ENCODE results near the gene B4GALT2. TPM values are rescaled to one million over a fixed set of nuclear protein-coding genes. Genes with fewer than 3 reads are reported as not detected.

The B4GALT2 gene
- total and polyA plus RNA-seq, 10 of the 15 experiments (the other 5 are each of a cell fraction or from before 2014, with no cell fraction given), result 0.98 to 61.0 (median 23.4) TPM

- TF ChIP-seq CEBPZ (IDR thresholded peaks at IDR 0.05; ENCODE audit: low read depth, low read length) (no peak), SIN3A (IDR thresholded peaks at IDR 0.05; ENCODE audit: low read depth, low read length) (no peak), SIX5 (IDR thresholded peaks at IDR 0.05; ENCODE audit: low read depth, low read length, severe bottlenecking) (no peak), TCF3 (IDR thresholded peaks at IDR 0.05; ENCODE audit: borderline replicate concordance, insufficient read depth, low read depth, low read length) (no peak)
- TF ChIP-seq, protein P1, sequence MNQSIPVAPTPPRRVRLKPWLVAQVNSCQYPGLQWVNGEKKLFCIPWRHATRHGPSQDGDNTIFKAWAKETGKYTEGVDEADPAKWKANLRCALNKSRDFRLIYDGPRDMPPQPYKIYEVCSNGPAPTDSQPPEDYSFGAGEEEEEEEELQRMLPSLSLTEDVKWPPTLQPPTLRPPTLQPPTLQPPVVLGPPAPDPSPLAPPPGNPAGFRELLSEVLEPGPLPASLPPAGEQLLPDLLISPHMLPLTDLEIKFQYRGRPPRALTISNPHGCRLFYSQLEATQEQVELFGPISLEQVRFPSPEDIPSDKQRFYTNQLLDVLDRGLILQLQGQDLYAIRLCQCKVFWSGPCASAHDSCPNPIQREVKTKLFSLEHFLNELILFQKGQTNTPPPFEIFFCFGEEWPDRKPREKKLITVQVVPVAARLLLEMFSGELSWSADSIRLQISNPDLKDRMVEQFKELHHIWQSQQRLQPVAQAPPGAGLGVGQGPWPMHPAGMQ (IDR thresholded peaks at IDR 0.05; ENCODE audit: borderline replicate concordance), result no peak
Observed at GRCh38 chr1:43995984-43996732, 17.1 kb downstream of the B4GALT2 start (continued).

DNA sequence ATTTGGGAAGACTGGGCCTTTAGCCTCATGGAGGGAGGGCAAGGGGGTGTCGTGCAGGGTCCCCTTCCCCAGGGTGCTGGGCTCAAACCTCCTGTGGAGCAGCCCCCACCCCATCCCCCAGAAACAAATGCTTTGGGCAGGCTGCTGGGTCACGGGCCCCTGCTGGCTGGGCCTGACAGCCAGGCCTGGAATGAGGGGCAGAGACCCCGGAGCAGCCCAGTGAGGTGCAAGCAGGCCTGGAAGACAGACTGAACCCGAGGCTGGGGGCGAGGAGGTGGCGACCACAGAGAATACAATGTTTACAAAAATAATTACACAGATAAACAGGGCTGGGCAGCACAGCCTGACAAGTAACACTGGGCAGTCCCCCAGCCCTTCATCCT lies 17.7 kb downstream of the B4GALT2 start:
- Histone ChIP-seq H3K4me1 (ENCODE audit: control insufficient read depth, insufficient read depth, low read length) (peaks cover 12% of the 10 kb centered on the region), H3K36me3 (ENCODE audit: control insufficient read depth in 2 of 2, insufficient read depth in 2 of 2, low read length in 1 of 2) (no peaks in the 10 kb centered on the region), H3K79me2 (ENCODE audit: control insufficient read depth, insufficient read depth, low read length) (no peaks in the 10 kb centered on the region), H3K27ac (ENCODE audit: control insufficient read depth, insufficient read depth) (no peak overlapping the region), H3K4me2 (ENCODE audit: control insufficient read depth, insufficient read depth) (no peak overlapping the region), H3K27me3 (replicated peaks in 1 of 2; ENCODE audit: control insufficient read depth in 2 of 2, insufficient read depth in 2 of 2, low read length in 1 of 2) (no peaks in the 10 kb centered on the region), H2AFZ (ENCODE audit: control insufficient read depth, low read depth, low read length) (no peak overlapping the region), H3K9ac (ENCODE audit: control insufficient read depth, insufficient read depth, low read length) (no peak overlapping the region), H4K20me1 (ENCODE audit: control insufficient read depth, insufficient read depth) (no peaks in the 10 kb centered on the region), H3K4me3 (no peak overlapping the region), H3K9me3 (replicated peaks; ENCODE audit: control insufficient read depth, insufficient read depth, low read length) (no peaks in the 10 kb centered on the region)
- intact Hi-C loops (cut with micrococcal nuclease; ENCODE audit: unreplicated experiment) (no loop called here), in situ Hi-C loops (cut with MboI) (no loop called here)
- 53% methylated on average over 6 of the region's 6 CpGs for WGBS (ENCODE audit: insufficient coverage, insufficient replicate concordance, low lambda C conversion rate, missing lambda C conversion rate)
- ATAC-seq (no peak), FAIRE-seq (no peak), DNase-seq (ENCODE audit: low read depth, low spot score) (no peak)
- CTCF ChIA-PET, result no interaction called here
- POLR2A ChIA-PET, result no interaction called here
- RAD21 ChIA-PET (ENCODE audit: unreplicated experiment), result no interaction called here
- no peak for TF ChIP-seq HDGF (IDR thresholded peaks at IDR 0.05)
- TF ChIP-seq, protein P2, sequence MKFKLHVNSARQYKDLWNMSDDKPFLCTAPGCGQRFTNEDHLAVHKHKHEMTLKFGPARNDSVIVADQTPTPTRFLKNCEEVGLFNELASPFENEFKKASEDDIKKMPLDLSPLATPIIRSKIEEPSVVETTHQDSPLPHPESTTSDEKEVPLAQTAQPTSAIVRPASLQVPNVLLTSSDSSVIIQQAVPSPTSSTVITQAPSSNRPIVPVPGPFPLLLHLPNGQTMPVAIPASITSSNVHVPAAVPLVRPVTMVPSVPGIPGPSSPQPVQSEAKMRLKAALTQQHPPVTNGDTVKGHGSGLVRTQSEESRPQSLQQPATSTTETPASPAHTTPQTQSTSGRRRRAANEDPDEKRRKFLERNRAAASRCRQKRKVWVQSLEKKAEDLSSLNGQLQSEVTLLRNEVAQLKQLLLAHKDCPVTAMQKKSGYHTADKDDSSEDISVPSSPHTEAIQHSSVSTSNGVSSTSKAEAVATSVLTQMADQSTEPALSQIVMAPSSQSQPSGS (IDR thresholded peaks at IDR 0.05; ENCODE audit: low read length), result no peak
- TF ChIP-seq PAX5 (IDR thresholded peaks at IDR 0.05; ENCODE audit: borderline replicate concordance, low read depth, low read length), result no peak
- TF ChIP-seq IKZF2 (IDR thresholded peaks at IDR 0.05), result no peak
- no peak for TF ChIP-seq CHD2 (IDR thresholded peaks at IDR 0.05; ENCODE audit: borderline replicate concordance, low read depth, low read length)
- no TSS peak for BruUV-seq (replicated peaks)
- SMC1A ChIA-PET (ENCODE audit: uncharacterized antibody, unreplicated experiment), result no interaction called here

All from GM12878 (cell line).